Lung microvascular endothelial cell (primary cell): ENCODE data around the gene CYP4F8. TPM values are rescaled to one million over a fixed set of nuclear protein-coding genes. Genes with fewer than 3 reads are reported as not detected.
"Not testable (repeated sequence)": the region's sequence is repeated elsewhere in the genome, so short reads cannot be mapped to it uniquely, and the experiment has no call there.

Experiments
- DNase-seq, 2 donors: peaks; one replicate each; pipeline versions ENCODE4 v3.0.0 to v3.0.0-alpha.2; 2010; ENCODE audit warnings: low read depth in 2 of 2
- total RNA-seq: library from RNA; depleted of rRNA; stranded (reverse); fragments of >200 nt; gene quantifications from 2 replicates; pipeline ENCODE4 v1.2.1, GENCODE V29; 2014

Gene CYP4F8, protein sequence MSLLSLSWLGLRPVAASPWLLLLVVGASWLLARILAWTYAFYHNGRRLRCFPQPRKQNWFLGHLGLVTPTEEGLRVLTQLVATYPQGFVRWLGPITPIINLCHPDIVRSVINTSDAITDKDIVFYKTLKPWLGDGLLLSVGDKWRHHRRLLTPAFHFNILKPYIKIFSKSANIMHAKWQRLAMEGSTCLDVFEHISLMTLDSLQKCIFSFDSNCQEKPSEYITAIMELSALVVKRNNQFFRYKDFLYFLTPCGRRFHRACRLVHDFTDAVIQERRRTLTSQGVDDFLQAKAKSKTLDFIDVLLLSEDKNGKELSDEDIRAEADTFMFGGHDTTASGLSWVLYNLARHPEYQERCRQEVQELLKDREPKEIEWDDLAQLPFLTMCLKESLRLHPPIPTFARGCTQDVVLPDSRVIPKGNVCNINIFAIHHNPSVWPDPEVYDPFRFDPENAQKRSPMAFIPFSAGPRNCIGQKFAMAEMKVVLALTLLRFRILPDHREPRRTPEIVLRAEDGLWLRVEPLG
- not detected in 2 replicates for total RNA-seq

DNA sequence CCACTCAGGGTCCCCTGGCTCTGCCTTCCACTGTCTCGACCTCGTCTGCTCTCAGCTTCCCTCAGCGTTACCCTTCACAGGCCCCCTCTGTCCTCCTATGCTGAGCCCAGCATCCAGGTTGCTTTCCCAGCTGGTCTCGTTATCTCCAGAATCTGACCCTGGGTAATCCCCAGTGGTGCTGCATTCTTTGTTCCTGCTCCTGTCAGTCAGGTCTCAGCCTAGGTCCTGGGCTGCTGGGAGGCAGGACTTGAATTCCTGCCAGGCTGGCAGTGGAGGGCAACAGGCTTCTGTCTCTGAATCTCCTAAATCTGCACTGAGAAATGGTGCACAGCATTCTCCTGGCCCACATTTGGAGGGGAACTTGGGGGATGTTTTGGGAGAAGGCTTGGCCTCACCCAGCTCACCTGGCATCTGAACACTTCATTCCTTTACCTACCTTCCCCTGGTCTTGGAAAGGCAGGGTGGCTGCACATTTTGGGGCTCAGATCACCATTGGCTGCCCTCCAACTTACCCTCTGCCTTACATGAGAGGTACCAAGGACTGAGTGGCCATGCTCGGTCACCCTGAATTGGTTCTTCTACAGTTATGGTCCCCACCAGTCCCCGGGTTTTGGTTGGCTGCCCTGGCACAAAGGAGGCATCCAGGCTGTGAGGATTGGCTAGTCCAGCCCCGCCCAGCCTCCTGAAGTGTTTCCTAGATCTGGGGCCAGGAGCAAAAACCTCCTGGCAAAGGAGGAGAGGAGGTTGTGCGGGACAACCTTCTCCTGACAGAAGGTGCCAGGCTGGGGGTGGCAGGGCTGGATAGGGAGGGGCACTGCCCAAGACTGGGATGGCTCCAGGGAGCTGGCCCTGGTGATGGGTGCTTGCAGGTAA, at the start of gene CYP4F8:
Gene CYP4F8, plus strand, starts transcription at position 712 of the 873 bp plus-strand sequence. CDS start 399 bp downstream, outside the sequence.
- DNase-seq = no peak

DNA sequence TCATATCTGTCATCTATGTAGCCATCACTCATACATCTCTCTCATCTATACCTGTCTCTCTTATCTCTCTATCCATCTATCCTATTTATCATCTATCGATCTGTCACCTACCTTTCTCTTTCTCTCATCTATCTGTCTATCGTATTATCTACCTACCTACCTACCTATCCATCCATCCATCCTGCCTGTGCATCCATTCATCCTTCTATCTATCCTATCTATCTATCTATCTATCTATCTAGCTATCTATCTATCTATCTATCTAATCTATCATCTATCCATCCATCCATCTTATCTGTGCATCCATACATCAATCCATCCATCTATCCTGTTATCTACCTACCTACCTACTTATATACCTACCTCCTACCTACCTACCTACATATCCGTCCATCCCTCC, 44.6 kb upstream of the CYP4F8 start:
- no peak for DNase-seq

DNA sequence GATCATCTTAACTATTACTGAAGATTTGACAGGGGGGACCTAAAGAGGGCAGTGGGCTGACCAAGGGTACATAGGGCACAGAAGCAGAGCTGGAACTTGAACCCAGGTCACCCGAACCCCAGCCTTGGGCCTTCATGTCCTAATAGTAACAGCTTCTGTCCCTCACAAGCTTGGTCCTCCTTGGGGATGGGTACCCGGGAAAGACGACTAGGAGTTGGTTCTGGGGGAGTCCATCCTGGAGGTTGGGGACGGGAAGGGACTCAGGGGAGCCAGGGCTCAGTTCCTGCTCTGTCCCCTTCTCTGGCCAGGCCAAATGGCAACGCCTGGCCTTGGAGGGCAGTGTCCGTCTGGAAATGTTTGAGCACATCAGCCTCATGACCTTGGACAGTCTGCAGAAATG, 39.6 kb upstream of the CYP4F8 start:
- DNase-seq = no peak

DNA sequence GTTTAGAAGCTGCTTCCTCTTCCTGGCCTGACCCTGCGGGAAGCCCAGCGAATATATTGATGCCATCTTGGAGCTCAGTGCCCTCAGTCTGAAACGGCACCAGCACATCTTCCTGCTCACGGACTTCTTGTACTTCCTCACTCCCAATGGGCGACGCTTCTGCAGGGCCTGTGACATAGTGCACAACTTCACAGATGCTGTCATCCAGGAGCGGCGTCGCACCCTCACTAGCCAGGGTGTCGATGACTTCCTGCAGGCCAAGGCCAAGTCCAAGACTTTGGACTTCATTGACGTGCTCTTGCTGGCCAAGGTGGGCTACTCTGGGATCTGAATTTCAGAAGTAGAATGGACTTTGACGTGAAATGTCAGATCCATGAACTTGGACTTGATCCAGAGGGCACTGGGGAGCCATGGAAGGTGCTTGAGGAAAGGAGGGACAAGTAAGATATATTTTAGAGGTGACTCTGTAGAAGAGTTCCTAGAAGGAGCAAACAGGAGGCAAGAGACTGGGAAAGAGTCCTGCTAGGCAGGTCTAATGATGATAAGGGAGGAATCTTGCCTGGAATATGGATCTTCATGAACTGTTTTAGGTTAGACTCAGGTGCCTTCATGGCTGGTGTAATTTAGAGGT, 38.4 kb upstream of the CYP4F8 start:
- DNase-seq = no peak

DNA sequence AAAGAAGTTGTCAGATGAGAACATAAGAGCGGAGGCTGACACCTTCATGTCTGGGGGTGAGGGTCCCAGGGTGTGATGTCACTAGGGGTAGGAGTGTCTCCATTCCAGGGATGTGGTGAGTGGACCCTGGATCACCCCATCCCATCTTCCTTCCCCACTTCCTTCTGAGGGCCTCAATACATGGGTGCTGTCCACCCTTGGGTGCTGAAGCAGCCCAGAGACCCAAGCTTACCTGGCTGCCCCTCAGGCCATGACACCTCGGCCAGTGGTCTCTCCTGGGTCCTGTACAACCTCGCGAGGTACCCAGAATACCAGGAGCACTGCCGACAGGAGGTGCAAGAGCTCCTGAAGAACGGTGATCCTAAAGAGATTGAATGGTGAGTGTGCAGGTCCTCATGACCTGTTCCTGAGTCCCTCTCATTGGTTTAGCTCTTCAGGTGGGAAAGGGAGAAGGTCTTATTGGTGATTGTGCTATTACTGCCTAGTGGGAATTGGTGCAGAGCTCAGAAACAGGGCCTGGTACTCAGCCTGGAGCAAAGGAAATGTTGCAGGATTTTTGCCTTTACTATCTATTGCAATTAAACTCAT, 37.7 kb upstream of the CYP4F8 start:
- no peak for DNase-seq

DNA sequence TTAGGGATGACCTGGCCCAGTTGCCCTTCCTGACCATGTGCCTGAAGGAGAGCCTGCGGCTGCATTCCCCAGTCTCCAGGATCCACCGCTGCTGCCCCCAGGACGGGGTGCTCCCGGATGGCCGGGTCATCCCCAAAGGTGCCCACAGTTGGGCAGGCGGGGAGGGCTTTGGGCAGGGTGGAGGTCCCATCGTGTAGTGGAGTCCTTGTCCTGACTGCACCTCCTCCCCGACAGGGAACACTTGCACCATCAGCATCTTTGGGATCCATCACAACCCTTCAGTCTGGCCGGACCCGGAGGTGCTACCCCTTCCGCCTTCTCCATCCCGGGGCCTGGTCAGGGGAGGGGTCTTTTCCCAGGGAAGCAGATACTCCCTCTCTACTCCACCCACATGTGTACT, 31.7 kb upstream of the CYP4F8 start:
- no peak for DNase-seq

DNA sequence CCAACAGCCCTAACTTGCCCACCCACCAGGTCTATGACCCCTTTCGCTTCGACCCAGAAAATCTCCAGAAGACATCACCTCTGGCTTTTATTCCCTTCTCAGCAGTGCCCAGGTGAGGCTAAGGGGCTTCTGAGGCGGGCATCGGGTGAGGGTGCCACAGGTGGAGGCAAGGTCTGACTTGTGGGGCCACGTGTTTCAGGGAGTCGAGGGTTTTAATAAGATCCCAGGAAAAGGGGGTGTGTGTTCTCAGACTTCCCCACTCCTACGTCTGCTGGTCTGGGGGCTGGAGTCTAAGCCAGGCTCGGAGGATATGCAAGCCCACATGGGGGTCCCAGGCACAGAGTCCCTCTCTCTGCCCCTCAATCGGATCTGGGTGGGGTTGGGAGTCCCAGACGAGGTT, 30.9 kb upstream of the CYP4F8 start:
- DNase-seq = no peak

DNA sequence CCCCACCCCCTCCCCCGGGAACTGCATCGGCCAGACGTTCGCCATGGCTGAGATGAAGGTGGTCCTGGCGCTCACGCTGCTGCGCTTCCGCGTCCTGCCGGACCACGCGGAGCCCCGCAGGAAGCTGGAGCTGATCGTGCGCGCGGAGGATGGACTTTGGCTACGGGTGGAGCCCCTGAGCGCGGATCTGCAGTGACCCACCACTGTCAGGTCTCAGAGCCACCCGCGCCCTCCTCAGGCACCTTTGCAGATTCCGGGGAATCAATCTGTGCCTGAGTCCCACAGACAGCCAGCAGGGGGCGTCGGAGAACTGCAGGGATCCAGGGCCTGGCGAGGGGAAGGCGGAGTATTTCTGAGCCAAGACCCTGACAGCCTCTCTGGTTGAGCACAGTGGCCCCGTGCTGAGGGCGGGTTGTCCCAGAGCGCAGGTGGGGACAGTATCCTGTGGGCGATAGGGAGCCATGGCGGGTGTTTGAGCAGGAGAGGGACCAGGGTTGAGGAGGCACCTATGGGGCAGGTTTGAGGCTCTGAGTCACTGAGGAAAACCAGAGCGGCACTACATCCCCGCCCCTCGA, 30.4 kb upstream of the CYP4F8 start:
- DNase-seq = peak; percentile 61 to 75

DNA sequence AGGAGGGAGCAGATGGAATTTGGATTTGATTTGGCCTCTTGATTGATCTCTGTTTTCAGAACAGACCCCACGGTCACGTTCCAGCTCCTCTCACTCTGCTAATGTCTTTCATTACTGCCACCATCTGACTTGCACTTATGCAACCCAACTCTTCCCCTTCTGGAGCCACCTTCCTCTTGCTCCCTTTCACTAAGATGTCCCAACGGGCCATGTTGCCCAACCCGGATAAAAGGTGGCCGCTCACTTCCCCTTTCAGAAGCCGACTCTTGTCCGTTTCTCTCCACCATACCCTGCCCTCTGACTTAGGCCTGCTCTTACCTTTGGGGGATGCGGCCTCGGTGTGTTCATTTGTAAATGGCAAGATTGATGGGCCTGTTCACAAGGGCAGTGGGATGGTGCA, 27.4 kb upstream of the CYP4F8 start:
- no peak for DNase-seq

DNA sequence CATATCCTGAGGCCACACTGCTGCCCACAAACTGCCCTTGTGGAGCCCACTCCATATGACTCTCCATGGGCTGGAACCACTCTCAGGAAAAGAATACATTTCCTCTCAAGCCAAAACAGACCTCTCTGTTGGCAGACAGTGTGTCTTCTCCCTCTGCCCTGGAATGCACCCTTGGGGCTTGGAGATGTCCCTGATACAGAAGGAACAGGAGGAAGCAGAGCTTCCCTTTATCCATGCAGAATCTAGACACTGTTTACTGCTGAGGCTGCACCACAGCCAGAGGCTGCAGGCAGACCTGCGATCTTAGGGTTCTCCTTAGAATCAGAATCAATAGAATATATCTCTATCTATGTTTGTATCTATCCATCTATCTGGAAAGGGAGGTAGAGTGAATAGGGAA, 26.8 kb upstream of the CYP4F8 start:
- DNase-seq = no peak

DNA sequence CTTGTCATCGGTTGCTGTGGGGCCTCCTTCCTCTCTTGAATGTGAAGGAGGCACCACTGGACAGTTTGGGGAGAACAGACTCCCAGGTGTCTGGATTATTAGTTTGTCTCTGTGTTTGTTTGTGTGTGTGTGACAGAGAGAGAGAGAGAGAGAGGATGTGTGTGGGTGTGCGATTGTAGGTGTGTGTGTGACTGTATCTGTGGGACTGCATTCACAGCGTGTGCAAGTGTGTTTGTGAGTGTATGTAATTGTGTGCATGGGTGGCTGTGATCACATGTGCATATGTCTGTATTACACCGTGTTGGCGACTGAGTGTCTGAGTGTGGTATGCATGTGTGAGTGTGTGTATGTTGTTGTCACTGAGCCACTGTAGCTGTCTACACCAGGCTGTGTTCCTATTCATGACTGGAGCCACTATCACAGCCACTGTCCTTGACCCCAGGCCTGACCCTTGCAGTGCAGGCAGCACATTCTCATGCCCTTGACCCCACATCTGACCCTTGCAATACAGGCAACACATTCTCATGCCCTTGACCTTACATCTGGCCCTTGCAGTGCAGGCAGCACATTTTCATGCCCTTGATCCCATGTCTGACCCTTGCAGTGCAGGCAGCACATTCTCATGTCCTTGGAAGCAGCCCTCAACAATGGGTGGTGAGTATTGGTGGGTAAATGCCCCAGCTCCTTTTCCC, 25.1 kb upstream of the CYP4F8 start:
- no peak for DNase-seq

DNA sequence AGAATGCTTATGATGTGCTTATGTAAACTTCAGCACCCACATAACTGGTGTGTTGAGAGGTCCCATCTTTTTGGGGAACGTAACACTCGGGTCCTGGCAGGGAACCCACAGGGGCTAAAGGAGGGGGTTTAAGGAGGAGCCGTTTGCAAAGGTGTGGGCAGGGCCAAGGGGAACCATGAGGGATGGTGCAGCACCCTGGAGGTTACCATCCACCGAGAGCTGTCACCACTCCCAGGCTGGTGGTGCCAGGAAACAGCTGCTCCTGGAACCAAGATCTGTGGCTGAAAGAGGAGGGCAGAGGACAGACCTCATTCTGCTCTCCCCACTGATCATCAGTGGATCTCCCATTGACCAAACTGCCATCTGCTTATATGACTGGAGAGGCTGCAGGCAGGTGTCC, 23.2 kb upstream of the CYP4F8 start:
- no peak for DNase-seq

DNA sequence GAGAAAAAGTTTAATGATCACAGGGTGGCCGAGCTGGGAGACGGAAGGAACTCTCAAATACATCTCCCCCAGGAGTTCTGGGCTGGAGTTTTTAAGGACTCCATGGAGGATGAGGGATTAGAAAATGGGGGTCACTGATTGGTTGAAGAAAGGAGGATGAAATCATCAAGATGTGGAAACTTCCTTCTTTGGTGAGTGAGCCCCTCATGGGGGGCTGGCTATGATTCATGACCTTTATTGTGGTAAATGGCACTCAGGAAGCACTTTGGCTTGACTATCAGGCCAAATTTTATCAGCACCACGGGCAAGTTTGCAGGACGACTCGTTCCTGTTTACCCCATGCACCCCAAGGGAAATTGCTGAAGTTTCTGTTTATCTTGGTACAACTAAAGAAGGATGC, 22.5 kb upstream of the CYP4F8 start:
- DNase-seq = not testable (repeated sequence)

DNA sequence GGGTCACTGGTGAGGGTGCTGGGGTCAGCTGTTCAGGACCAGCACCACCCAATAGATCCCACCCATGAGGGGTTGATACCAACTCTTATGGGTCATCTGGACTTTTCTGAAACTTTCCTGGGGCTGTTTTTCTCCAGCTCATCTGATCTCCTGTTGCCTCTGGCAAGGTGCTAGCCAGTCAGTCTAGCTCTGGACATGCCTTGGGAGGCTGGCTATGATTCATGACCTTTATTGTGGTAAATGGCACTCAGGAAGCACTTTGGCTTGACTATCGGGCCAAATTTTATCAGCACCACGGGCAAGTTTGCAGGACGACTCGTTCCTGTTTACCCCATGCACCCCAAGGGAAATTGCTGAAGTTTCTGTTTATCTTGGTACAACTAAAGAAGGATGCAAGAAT, 21.3 kb upstream of the CYP4F8 start:
- DNase-seq = not testable (repeated sequence)

DNA sequence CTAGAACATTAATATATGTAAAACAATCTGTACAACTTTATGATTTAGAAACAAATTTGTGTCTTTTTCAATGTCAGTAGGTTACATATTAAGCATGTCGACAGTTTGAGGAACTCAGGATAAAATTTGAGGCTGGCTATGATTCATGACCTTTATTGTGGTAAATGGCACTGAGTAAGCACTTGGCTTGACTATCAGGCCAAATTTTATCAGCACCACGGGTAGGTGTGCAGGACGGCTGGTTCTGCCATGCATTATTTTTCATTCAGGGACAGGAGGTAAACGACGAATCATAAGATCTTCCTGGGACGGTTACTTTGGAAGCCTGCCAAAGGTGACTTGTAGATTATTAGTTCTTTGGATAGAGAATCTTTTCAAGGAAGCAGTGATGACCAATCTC, 19.9 kb upstream of the CYP4F8 start:
- DNase-seq = no peak

DNA sequence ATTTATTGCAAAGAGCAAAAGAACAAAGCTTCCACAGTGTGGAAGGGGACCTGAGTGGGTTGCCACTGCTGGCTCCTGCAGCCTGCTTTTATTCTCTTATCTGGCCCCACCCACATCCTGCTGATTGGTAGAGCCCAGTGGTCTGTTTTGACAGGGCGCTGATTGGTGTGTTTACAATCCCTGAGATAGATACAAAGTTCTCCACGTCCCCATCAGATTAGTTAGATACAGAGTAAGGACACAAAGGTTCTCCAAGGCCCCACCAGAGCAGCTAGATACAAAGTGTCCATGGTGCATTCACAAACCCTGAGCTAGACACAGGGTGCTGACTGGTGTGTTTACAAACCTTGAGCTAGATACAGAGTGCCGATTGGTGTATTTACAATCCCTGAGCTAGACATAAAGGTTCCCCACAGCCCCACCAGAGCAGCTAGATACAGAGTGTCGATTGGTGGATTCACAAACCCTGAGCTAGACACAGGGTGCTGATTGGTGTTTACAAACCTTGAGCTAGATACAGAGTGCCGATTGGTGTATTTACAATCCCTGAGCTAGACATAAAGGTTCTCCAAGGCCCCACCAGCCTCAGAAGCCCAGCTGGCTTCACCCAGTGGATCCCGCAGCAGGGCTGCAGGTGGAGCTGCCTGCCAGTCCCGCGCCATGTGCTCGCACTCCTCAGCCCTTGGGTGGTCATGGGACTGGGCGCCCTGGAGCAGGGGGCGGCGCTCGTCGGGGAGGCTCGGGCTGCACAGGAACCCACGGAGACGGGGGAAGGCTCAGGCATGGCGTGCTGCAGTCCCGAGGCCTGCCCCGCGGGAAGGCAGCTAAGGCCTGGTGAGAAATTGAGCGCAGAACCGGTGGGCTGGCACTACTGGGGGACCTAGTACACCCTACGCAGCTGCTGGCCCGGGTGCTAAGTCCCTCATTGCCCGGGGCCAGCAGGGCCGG, 6.8 kb upstream of the CYP4F8 start:
- not testable (repeated sequence) for DNase-seq

DNA sequence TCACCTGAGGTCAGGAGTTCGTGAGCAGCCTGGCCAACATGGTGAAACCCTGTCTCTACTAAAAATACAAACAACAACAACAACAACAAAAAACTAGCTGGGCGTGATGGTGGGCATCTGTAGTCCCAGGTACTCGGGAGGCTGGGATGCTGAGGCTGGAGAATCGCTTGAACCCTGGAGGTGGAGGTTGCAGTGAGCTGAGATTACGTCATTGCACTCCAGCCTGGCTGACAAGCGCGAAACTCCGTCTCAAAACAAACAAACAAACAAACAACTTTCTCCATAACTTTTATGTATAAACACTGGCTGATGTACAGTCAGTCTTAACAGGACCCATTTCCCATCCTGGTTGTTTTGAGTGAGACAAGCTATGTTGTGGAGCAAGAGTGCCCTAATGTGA, 5.8 kb upstream of the CYP4F8 start:
- DNase-seq = no peak

DNA sequence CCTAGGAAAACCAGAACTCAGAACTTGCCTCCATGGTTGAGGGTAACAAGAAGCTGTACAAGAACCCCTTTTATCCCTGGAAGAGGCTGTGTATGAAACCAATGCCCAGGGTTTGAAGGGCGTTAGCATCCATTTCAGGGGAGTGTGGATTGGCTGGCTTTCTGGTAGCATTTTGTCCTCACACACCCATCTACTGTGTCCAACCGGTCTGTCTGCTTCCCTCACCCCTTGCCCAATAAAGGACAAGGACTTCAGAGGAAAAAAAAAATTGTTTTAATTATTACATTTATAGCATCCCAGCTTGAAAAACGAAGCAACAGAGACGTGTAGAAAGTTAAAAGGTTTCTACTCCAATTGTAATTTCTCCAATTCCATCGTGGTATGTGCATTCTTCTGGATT, 2.7 kb upstream of the CYP4F8 start:
- no peak for DNase-seq

DNA sequence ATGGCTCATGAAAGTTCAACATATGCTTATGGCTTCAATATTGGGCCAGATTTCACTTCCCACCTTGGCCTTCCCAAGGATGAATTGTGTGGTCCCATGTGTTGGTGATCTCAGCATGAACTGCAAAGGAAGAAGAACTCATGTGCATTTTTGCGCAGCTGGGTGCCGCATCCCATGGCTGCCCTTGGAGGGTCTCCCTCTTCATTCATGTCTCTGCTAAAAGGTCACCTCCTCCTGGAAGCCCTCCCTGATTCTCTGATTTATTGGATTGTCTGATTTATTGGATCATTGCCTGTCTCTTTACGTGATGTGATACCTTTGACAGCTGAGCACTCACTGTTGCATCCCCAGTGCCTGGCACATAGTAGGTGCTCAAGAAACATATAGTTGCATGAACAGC, 1.7 kb upstream of the CYP4F8 start:
- DNase-seq = no peak

DNA sequence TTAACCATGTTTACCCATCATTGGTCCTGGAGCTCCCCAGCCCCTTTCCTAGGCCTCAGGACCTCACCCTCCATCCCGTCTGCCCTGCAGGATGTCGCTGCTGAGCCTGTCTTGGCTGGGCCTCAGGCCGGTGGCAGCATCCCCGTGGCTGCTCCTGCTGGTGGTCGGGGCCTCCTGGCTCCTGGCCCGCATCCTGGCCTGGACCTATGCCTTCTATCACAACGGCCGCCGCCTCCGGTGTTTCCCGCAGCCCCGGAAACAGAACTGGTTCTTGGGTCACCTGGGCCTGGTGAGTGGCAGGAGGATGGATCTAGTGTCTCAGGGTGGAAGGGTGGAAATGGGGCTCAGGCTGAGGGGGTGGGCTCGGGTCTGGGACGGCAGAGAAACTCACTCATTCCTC, 508 bp downstream of the CYP4F8 start:
- no peak for DNase-seq
